ENCODE measurements around the gene HNRNPUL2. TPM values are rescaled to one million over a fixed set of nuclear protein-coding genes. Genes with fewer than 3 reads are reported as not detected.

The HNRNPUL2 gene
- total RNA-seq, 1 experiment from 2014 or later: 43.5 TPM

DNA sequence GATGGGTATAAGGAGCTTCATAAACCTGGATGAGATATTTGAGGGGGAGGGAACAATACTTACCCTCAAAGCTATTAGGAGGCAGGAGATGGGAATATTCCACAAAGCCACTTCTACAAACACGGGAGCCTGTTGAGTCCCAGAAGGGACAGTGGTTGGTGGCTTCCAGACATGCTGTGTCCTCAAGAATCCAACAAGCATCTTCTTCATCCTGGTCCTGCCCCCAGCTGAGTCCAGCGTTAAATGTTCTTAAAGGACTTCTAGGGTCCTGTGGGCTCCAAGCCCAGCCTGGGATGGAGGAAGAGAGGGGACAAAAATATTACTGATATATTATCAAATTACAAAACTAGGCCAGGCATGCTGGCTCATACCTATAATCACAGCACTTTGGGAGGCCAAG is 59.8 kb downstream of the HNRNPUL2 start:
- peaks cover 3% of the 10 kb centered on the region; the same call in 1 of the 2 replicates for H3K79me2 ChIP-seq (ENCODE audit: insufficient read depth, low read length)
- no peak overlapping the region for H3K18ac ChIP-seq (ENCODE audit: insufficient read length, low read depth, low read length)
- H4K8ac ChIP-seq (replicated peaks; ENCODE audit: insufficient read length, low read depth, low read length): no peak overlapping the region
- no CpG with 5 or more reads among the region's 2 CpGs for WGBS (ENCODE audit: extremely low coverage, insufficient read length, low lambda C conversion rate)
- no peak overlapping the region for H2BK5ac ChIP-seq (ENCODE audit: insufficient read length, low read length)
- DNase-seq: no peak
- no peak overlapping the region for H2BK20ac ChIP-seq (ENCODE audit: low read depth, low read length, poor library complexity, severe bottlenecking)
- no peak overlapping the region for H2BK12ac ChIP-seq (ENCODE audit: insufficient read length, low read depth, low read length)
- Mint-ChIP-seq H3K9me3 (no peaks in the 10 kb centered on the region; a peak in 1 of 5 replicates), H3K4me3 (peak overlapping the region; percentile 94 to 99; a peak in 4 of 5 replicates), H3K27ac (peak overlapping the region in 1 of 3 experiments; percentile 90; a peak in 2 of 7 replicates), H3K27me3 (ENCODE audit: low read depth) (no peaks in the 10 kb centered on the region; the same call in none of the 2 replicates), H3K36me3 (ENCODE audit: insufficient read depth in 1 of 3, low read depth in 3 of 3) (peaks cover 28 to 43% (median 29%) of the 10 kb centered on the region in 3 experiments), H3K4me1 (peaks cover 23 to 29% of the 10 kb centered on the region in 2 experiments)
- H2BK120ac ChIP-seq (ENCODE audit: low read depth, low read length, poor library complexity, severe bottlenecking): no peak overlapping the region
- no peak overlapping the region for H3K4ac ChIP-seq (ENCODE audit: low read depth, low read length)
- H2AK5ac ChIP-seq (ENCODE audit: insufficient read length, low read length): no peak overlapping the region
- H3K56ac ChIP-seq (ENCODE audit: insufficient read length, low read depth, low read length): no peak overlapping the region
- no peaks in the 10 kb centered on the region for H3K27me3 ChIP-seq (ENCODE audit: insufficient read depth, low read length)
- H3T11ph ChIP-seq (ENCODE audit: low read length): no peak overlapping the region
- no peaks in the 10 kb centered on the region for H3K79me1 ChIP-seq (ENCODE audit: insufficient read depth, low read depth, low read length, poor library complexity, severe bottlenecking)
- H3K9ac ChIP-seq (ENCODE audit: extremely low read depth, insufficient read length, low read length): no peak overlapping the region
- H3K9me3 ChIP-seq (ENCODE audit: control insufficient read depth, low read depth, low read length): no peaks in the 10 kb centered on the region
- peaks cover 17% of the 10 kb centered on the region for H3K23me2 ChIP-seq (ENCODE audit: insufficient read length, low read depth, low read length, poor library complexity, severe bottlenecking)
- H4K5ac ChIP-seq (ENCODE audit: insufficient read length, low read depth, low read length): no peak overlapping the region
- H4K20me1 ChIP-seq (ENCODE audit: control insufficient read depth, insufficient read depth, insufficient read length): no peaks in the 10 kb centered on the region
- peak overlapping the region; percentile 86 for H3K4me2 ChIP-seq (ENCODE audit: insufficient read depth, insufficient read length, low read length)
- peaks cover 2% of the 10 kb centered on the region; the same call in 1 of the 2 replicates for H3K4me1 ChIP-seq (ENCODE audit: insufficient read depth, low read length)
- no peak overlapping the region for H4K91ac ChIP-seq (ENCODE audit: insufficient read length, low read depth, low read length)
- TF ChIP-seq, protein P1, sequence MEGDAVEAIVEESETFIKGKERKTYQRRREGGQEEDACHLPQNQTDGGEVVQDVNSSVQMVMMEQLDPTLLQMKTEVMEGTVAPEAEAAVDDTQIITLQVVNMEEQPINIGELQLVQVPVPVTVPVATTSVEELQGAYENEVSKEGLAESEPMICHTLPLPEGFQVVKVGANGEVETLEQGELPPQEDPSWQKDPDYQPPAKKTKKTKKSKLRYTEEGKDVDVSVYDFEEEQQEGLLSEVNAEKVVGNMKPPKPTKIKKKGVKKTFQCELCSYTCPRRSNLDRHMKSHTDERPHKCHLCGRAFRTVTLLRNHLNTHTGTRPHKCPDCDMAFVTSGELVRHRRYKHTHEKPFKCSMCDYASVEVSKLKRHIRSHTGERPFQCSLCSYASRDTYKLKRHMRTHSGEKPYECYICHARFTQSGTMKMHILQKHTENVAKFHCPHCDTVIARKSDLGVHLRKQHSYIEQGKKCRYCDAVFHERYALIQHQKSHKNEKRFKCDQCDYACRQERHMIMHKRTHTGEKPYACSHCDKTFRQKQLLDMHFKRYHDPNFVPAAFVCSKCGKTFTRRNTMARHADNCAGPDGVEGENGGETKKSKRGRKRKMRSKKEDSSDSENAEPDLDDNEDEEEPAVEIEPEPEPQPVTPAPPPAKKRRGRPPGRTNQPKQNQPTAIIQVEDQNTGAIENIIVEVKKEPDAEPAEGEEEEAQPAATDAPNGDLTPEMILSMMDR (conservative IDR thresholded peaks at IDR 0.05): no peak
- no peak overlapping the region for H3K27ac ChIP-seq (ENCODE audit: insufficient read length, low read depth, low read length)
- H3K14ac ChIP-seq (ENCODE audit: insufficient read depth, low read length): no peak overlapping the region
- H3K23ac ChIP-seq (ENCODE audit: insufficient read length, low read depth, low read length): no peak overlapping the region
- no peak overlapping the region for H2BK15ac ChIP-seq (ENCODE audit: low read depth, low read length)
- no peak overlapping the region for H2AFZ ChIP-seq (ENCODE audit: low read length)

Data from H9 (cell line).